ENCODE measurements around the gene KRT40. TPM values are rescaled to one million over a fixed set of nuclear protein-coding genes. Genes with fewer than 3 reads are reported as not detected.

The KRT40 gene
- total RNA-seq, 1 experiment from 2014 or later: not detected

DNA sequence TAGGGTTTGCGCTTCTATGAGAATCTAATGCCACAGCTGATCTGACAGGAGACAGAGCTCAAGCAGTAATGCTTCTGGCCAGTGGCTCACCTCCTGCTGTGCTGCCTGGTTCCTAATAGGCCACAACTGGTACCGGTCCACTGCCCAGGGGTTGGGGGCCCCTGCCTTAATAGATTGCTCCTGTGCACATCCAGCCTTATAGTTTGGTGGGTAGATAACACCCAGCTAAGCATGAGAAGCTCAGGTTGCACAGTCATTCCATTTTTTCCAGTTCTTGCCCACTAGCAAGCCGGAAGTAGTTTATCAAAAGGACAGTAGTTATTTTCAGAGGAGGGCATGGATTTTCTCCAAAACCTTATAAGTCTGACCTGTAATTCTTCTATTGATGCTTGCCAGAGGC, 35.3 kb upstream of the KRT40 start:
- no TSS peak for BruUV-seq (replicated peaks)
- no peaks in the 10 kb centered on the region for H3K9me2 ChIP-seq (ENCODE audit: insufficient read depth)
- POLR2A ChIA-PET: no interaction called here
- H3K9me3 ChIP-seq (ENCODE audit: control insufficient read depth in 1 of 2, insufficient read depth in 1 of 2, low read depth in 1 of 2, low read length in 2 of 2): peaks cover 0 to 9% of the 10 kb centered on the region in 2 experiments; a peak in 1 of 4 replicates
- no peaks in the 10 kb centered on the region for H3K79me2 ChIP-seq (ENCODE audit: insufficient read depth, low read length)
- intact Hi-C loops (cut with micrococcal nuclease): no loop called here
- H3K9ac ChIP-seq (ENCODE audit: low read length): no peak overlapping the region
- CTCF ChIA-PET: no interaction called here
- no peak overlapping the region for H3K4me3 ChIP-seq (replicated peaks in 1 of 2; ENCODE audit: low read depth in 1 of 2, low read length in 2 of 2)
- RAD21 ChIA-PET (ENCODE audit: low non-redundant PET in 1 of 2, low total read pairs in 2 of 2, uncharacterized antibody in 2 of 2, unreplicated experiment in 2 of 2): no interaction called here
- DNase-seq (ENCODE audit: low read depth, low spot score) (no peak), ATAC-seq (no peak)
- H3K36me3 ChIP-seq (ENCODE audit: control insufficient read depth in 1 of 2, insufficient read depth in 2 of 2, low read length in 2 of 2): no peaks in the 10 kb centered on the region; a peak in 1 of 4 replicates
- no peaks in the 10 kb centered on the region for H4K20me1 ChIP-seq (ENCODE audit: insufficient read depth)
- TF ChIP-seq JUND (IDR thresholded peaks at IDR 0.05) (no peak), EZH2phosphoT487 (IDR thresholded peaks at IDR 0.05; ENCODE audit: borderline replicate concordance) (no peak)
- H2AFZ ChIP-seq (ENCODE audit: low read depth, low read length, poor library complexity, severe bottlenecking): no peak overlapping the region
- H3K27ac ChIP-seq (ENCODE audit: low read depth, low read length): no peak overlapping the region
- H3K4me2 ChIP-seq (ENCODE audit: low read length): no peak overlapping the region
- H3K4me1 ChIP-seq (ENCODE audit: control insufficient read depth in 1 of 2, insufficient read depth in 2 of 2, low read length in 2 of 2): no peaks in the 10 kb centered on the region
- H3K27me3 ChIP-seq (ENCODE audit: insufficient read depth, low read length): no peaks in the 10 kb centered on the region

- BruUV-seq (replicated peaks): no TSS peak
- CTCF ChIA-PET: no interaction called here
- H2AFZ ChIP-seq (ENCODE audit: low read depth, low read length, poor library complexity, severe bottlenecking): no peak overlapping the region
- H3K4me3 ChIP-seq (replicated peaks in 1 of 2; ENCODE audit: low read depth in 1 of 2, low read length in 2 of 2): no peak overlapping the region
- H3K27me3 ChIP-seq (ENCODE audit: insufficient read depth, low read length): no peaks in the 10 kb centered on the region
- DNase-seq (ENCODE audit: low read depth, low spot score): no peak
- RAD21 ChIA-PET (ENCODE audit: low non-redundant PET in 1 of 2, low total read pairs in 2 of 2, uncharacterized antibody in 2 of 2, unreplicated experiment in 2 of 2): no interaction called here
- peaks cover 0 to 7% of the 10 kb centered on the region in 2 experiments; a peak in 1 of 4 replicates for H3K9me3 ChIP-seq (ENCODE audit: control insufficient read depth in 1 of 2, insufficient read depth in 1 of 2, low read depth in 1 of 2, low read length in 2 of 2)
- intact Hi-C loops (cut with micrococcal nuclease): no loop called here
- TF ChIP-seq EZH2 (IDR thresholded peaks at IDR 0.05) (no peak), YY1 (IDR thresholded peaks at IDR 0.05; ENCODE audit: extremely low read depth, insufficient replicate concordance, low read depth, low read length) (no peak), JUND (IDR thresholded peaks at IDR 0.05) (no peak), SRF (IDR thresholded peaks at IDR 0.05; ENCODE audit: low read depth) (no peak), ZNF274 (IDR thresholded peaks at IDR 0.05; ENCODE audit: low read depth, low read length) (no peak), SP1 (IDR thresholded peaks at IDR 0.05; ENCODE audit: low read depth) (no peak), REST (IDR thresholded peaks at IDR 0.05; ENCODE audit: low read depth) (no peak), ELF1 (IDR thresholded peaks at IDR 0.05; ENCODE audit: borderline replicate concordance, low read depth) (no peak), MAX (IDR thresholded peaks at IDR 0.05) (no peak), POLR2AphosphoS5 (IDR thresholded peaks at IDR 0.05; ENCODE audit: low read depth, low read length) (no peak), CEBPB (IDR thresholded peaks at IDR 0.05; ENCODE audit: low read depth) (no peak), FOSL1 (IDR thresholded peaks at IDR 0.05; ENCODE audit: low read depth) (no peak), ZBTB33 (IDR thresholded peaks at IDR 0.05; ENCODE audit: extremely low read depth, insufficient replicate concordance, low read length) (no peak), ZFX (IDR thresholded peaks at IDR 0.05) (no peak)
- TF ChIP-seq, protein P1, sequence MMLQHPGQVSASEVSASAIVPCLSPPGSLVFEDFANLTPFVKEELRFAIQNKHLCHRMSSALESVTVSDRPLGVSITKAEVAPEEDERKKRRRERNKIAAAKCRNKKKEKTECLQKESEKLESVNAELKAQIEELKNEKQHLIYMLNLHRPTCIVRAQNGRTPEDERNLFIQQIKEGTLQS (IDR thresholded peaks at IDR 0.05): no peak
- POLR2A ChIA-PET: no interaction called here
- H4K20me1 ChIP-seq (ENCODE audit: insufficient read depth): no peaks in the 10 kb centered on the region
- H3K9me2 ChIP-seq (ENCODE audit: insufficient read depth): no peaks in the 10 kb centered on the region
- no peak overlapping the region for H3K27ac ChIP-seq (ENCODE audit: low read depth, low read length)
- H3K36me3 ChIP-seq (ENCODE audit: control insufficient read depth in 1 of 2, insufficient read depth in 2 of 2, low read length in 2 of 2): no peaks in the 10 kb centered on the region; a peak in 1 of 4 replicates
- no peak overlapping the region for H3K9ac ChIP-seq (ENCODE audit: low read length)
- H3K4me2 ChIP-seq (ENCODE audit: low read length): no peak overlapping the region
- H3K4me1 ChIP-seq (ENCODE audit: control insufficient read depth in 1 of 2, insufficient read depth in 2 of 2, low read length in 2 of 2): no peaks in the 10 kb centered on the region
- H3K79me2 ChIP-seq (ENCODE audit: insufficient read depth, low read length): no peaks in the 10 kb centered on the region
- no peak for ATAC-seq
Observed at GRCh38 chr17:41018541-41018940, 34.4 kb upstream of the KRT40 start.

All from HCT116 (cell line).